ENCODE data around the gene TMED4.

- TF ChIP-seq POLR2A (IDR thresholded peaks at IDR 0.05; ENCODE audit: low read depth, low read length) = no peak
- no peak for TF ChIP-seq POLR2AphosphoS5 (IDR thresholded peaks at IDR 0.05; ENCODE audit: low read depth, low read length)
- no peak for TF ChIP-seq TAF1 (IDR thresholded peaks at IDR 0.05; ENCODE audit: low read depth, low read length)
- TF ChIP-seq SPI1 (IDR thresholded peaks at IDR 0.05; ENCODE audit: low read depth, low read length) = no peak
Observed at GRCh38 chr7:44569959-44570358, 12.1 kb downstream of the TMED4 start.

All from GM12891 (cell line).